HCT116 (cell line): ENCODE results near the gene FOXP1. TPM values are rescaled to one million over a fixed set of nuclear protein-coding genes. Genes with fewer than 3 reads are reported as not detected.

Experiments used
- ATAC-seq: fragments of 200-7000 bp; cut with Tn5 transposase; 2 replicates; pipeline ENCODE4 v1.9.1; 2020; ENCODE audit warnings: mild to moderate bottlenecking, moderate library complexity
- BruUV-seq: library from RNA; stranded (reverse); fragments of 400-500 nt; replicated peaks from 2 replicates; lab custom pipeline; 2021; lab: Mats Ljungman, UMichigan
- CTCF ChIA-PET: fragments of 300-600 bp; sonication (Branson Sonifier 250); formaldehyde crosslinking; loops from one replicate; lab custom pipeline; 2021; ENCODE audit warnings: antibody characterized with exemption; lab: Charles Lee
- POLR2A ChIA-PET: fragments of 300-600, 350-600 bp; sonication (Branson Sonifier 250); formaldehyde crosslinking; loops from one replicate; lab custom pipeline; 2021; ENCODE audit warnings: antibody characterized with exemption; lab: Charles Lee
- RAD21 ChIA-PET, 2 experiments: fragments of 300-600 bp; sonication (Branson Sonifier 250); formaldehyde crosslinking; loops; one replicate each; lab custom pipeline; 2023; ENCODE audit warnings: low total read pairs in 2 of 2; ENCODE audit not compliant: uncharacterized antibody in 2 of 2, unreplicated experiment in 2 of 2, low non-redundant PET in 1 of 2; lab: Charles Lee
- DNase-seq: peaks from one replicate; pipeline ENCODE4 v3.0.0-alpha.2; 2010; ENCODE audit warnings: low read depth, low spot score
- H2AFZ ChIP-seq: fragments of 200-600 bp; shearing (Covaris generic), sonication (generic); 2 replicates; pipeline ENCODE4 v1.6.1; 2017; ENCODE audit warnings: low read depth, mixed run types, mixed read lengths, antibody characterized with exemption, low read length; ENCODE audit not compliant: poor library complexity, severe bottlenecking
- H3K27ac ChIP-seq: 2 replicates; pipeline ENCODE4 v1.5.1; 2012; ENCODE audit warnings: low read depth, low read length
- H3K27me3 ChIP-seq: fragments of 200-600 bp; sonication (generic); 2 replicates; pipeline ENCODE4 v1.6.1; 2016; ENCODE audit warnings: mixed run types, low read length, mixed read lengths; ENCODE audit not compliant: insufficient read depth
- H3K36me3 ChIP-seq, 2 experiments: fragments of 200-500 bp in 1 of 2; fragments of 200-600 bp in 1 of 2; sonication (Bioruptor generic) in 1 of 2; sonication (generic) in 1 of 2; 2 replicates each; pipeline versions ENCODE4 v1.5.1 to v1.6.1; 2014 to 2016; ENCODE audit warnings: low read length in 2 of 2, inconsistent platforms in 1 of 2, mixed read lengths in 1 of 2, mixed run types in 1 of 2; ENCODE audit not compliant: insufficient read depth in 2 of 2, control insufficient read depth in 1 of 2
- H3K4me1 ChIP-seq, 2 experiments: fragments of 200-600 bp in 1 of 2; sonication (generic) in 1 of 2; 2 replicates each; pipeline versions ENCODE4 v1.5.1 to v1.6.1; 2012 to 2017; ENCODE audit warnings: low read length in 2 of 2, inconsistent platforms in 1 of 2, mild to moderate bottlenecking in 1 of 2, mixed read lengths in 1 of 2, mixed run types in 1 of 2, moderate library complexity in 1 of 2; ENCODE audit not compliant: insufficient read depth in 2 of 2, control insufficient read depth in 1 of 2
- H3K4me2 ChIP-seq: fragments of 200-600 bp; sonication (generic); 2 replicates; pipeline ENCODE4 v1.6.1; 2017; ENCODE audit warnings: mixed run types, low read length, mixed read lengths
- H3K4me3 ChIP-seq, 2 experiments: fragments of 200-600 bp in 1 of 2; sonication (generic) in 1 of 2; replicated peaks in 1 of 2; 2 replicates each; pipeline ENCODE4 v1.5.1; 2011 to 2016; ENCODE audit warnings: low read length in 2 of 2, control low read depth in 1 of 2, low read depth in 1 of 2, mild to moderate bottlenecking in 1 of 2, mixed read lengths in 1 of 2, mixed run types in 1 of 2
- H3K79me2 ChIP-seq: fragments of 200-600 bp; sonication (generic); 2 replicates; pipeline ENCODE4 v1.6.1; 2017; ENCODE audit warnings: mild to moderate bottlenecking, mixed run types, low read length, moderate library complexity, mixed read lengths; ENCODE audit not compliant: insufficient read depth
- H3K9ac ChIP-seq: fragments of 200-600 bp; sonication (generic); 2 replicates; pipeline ENCODE4 v1.6.1; 2016; ENCODE audit warnings: low read length, mixed read lengths
- H3K9me2 ChIP-seq: fragments of 200-600 bp; sonication (generic), shearing (Covaris generic); 2 replicates; pipeline ENCODE4 v1.6.1; 2017; ENCODE audit warnings: mixed run types, mild to moderate bottlenecking, moderate library complexity; ENCODE audit not compliant: insufficient read depth
- H3K9me3 ChIP-seq, 2 experiments: fragments of 200-500 bp in 1 of 2; fragments of 200-600 bp in 1 of 2; sonication (Bioruptor generic) in 1 of 2; sonication (generic) in 1 of 2; 2 replicates each; pipeline ENCODE4 v1.6.1; 2014 to 2017; ENCODE audit warnings: low read length in 2 of 2, mixed read lengths in 2 of 2, inconsistent platforms in 1 of 2, low read depth in 1 of 2, mild to moderate bottlenecking in 1 of 2, mixed run types in 1 of 2, moderate library complexity in 1 of 2; ENCODE audit not compliant: control insufficient read depth in 1 of 2, insufficient read depth in 1 of 2
- H4K20me1 ChIP-seq: fragments of 200-600 bp; sonication (generic), shearing (Covaris generic); 2 replicates; pipeline ENCODE4 v1.6.1; 2017; ENCODE audit warnings: mixed run types, mild to moderate bottlenecking, moderate library complexity; ENCODE audit not compliant: insufficient read depth
- FOSL1 ChIP-seq: IDR thresholded peaks from 2 replicates; pipeline ENCODE4 v1.6.1; 2012; ENCODE audit warnings: low read depth
- RAD21 ChIP-seq: IDR thresholded peaks from 2 replicates; pipeline ENCODE4 v1.6.1; 2012; ENCODE audit warnings: low read depth, mild to moderate bottlenecking
- intact Hi-C: fragments of 100-400 bp; cut with micrococcal nuclease; formaldehyde crosslinking; loops from 2 replicates; pipeline ENCODE4 v1.10.0; 2022
- total RNA-seq: library from RNA; stranded (reverse); gene quantifications from one replicate; pipeline ENCODE4 v1.2.1, GENCODE V29; 2021; ENCODE audit not compliant: unreplicated experiment

FOXP1 gene
- total RNA-seq, 1 experiment from 2014 or later = 11.4 TPM

GRCh38 chr3:71229905-71230657, 353.4 kb downstream of the FOXP1 start:
- no peaks in the 10 kb centered on the region for H3K9me2 ChIP-seq

GRCh38 chr3:71228156-71228866, 355.2 kb downstream of the FOXP1 start:
- H3K36me3 ChIP-seq = no peaks in the 10 kb centered on the region
- intact Hi-C loops = no loop called here
- H3K9ac ChIP-seq = no peak overlapping the region
- H3K4me2 ChIP-seq = no peak overlapping the region
- no peaks in the 10 kb centered on the region for H3K27me3 ChIP-seq
- no peaks in the 10 kb centered on the region for H4K20me1 ChIP-seq
- no peak overlapping the region for H3K4me3 ChIP-seq
- ChIA-PET POLR2A (no interaction called here), CTCF (no interaction called here), RAD21 (no interaction called here)
- no peaks in the 10 kb centered on the region for H3K79me2 ChIP-seq
- H3K4me1 ChIP-seq = no peaks in the 10 kb centered on the region
- no peak overlapping the region for H3K27ac ChIP-seq
- DNase-seq (no peak), ATAC-seq (no peak)
- H2AFZ ChIP-seq = no peak overlapping the region
- BruUV-seq = no TSS peak
- H3K9me3 ChIP-seq = no peaks in the 10 kb centered on the region
- no peaks in the 10 kb centered on the region for H3K9me2 ChIP-seq
- no peak for TF ChIP-seq FOSL1

More at GRCh38 chr3:71229905-71230657, 353.4 kb downstream of the FOXP1 start:
- no peak overlapping the region for H2AFZ ChIP-seq
- no peak overlapping the region for H3K4me3 ChIP-seq
- H4K20me1 ChIP-seq = no peaks in the 10 kb centered on the region
- no peak for TF ChIP-seq RAD21
- H3K27ac ChIP-seq = no peak overlapping the region
- BruUV-seq = no TSS peak
- H3K4me2 ChIP-seq = no peak overlapping the region
- ChIA-PET CTCF (no interaction called here), POLR2A (interaction anchor here (0.6 kb wide), 2 partner anchors 11 to 48 kb away, joined by 3 to 4 read pairs; no protein-coding TSS in a partner anchor), RAD21 (no interaction called here)
- no peak for DNase-seq
- intact Hi-C loops = no loop called here
- H3K9ac ChIP-seq = no peak overlapping the region
- no peaks in the 10 kb centered on the region for H3K9me3 ChIP-seq
- ATAC-seq = no peak
- H3K36me3 ChIP-seq = no peaks in the 10 kb centered on the region
- H3K4me1 ChIP-seq = no peaks in the 10 kb centered on the region
- no peaks in the 10 kb centered on the region for H3K27me3 ChIP-seq
- H3K79me2 ChIP-seq = no peaks in the 10 kb centered on the region
